Right renal pelvis (tissue), 4 donors: Measurements from ENCODE around the gene AMFR. TPM values are rescaled to one million over a fixed set of nuclear protein-coding genes. Genes with fewer than 3 reads are reported as not detected.
A peak's percentile ranks its signal among the peaks of the same experiment; 100 is the strongest.

Experiments
- DNase-seq, 4 donors: peaks; one replicate each; pipeline ENCODE4 v3.0.0-alpha.2; 2013; ENCODE audit warnings: low read depth in 4 of 4, low spot score in 3 of 4, missing footprints in 1 of 4
- polyA plus RNA-seq, 4 donors: library from polyadenylated mRNA; unstranded; fragments of 120-200 nt; gene quantifications; one replicate each; pipeline ENCODE4 v1.2.1, GENCODE V29; 2013; ENCODE audit not compliant: insufficient read length in 4 of 4

Gene AMFR
- polyA plus RNA-seq, 4 donors, result 118 to 141 (median 128) TPM

GRCh38 chr16:56337131-56337857 is 88.1 kb downstream of the AMFR start:
- DNase-seq, result no peak

DNA sequence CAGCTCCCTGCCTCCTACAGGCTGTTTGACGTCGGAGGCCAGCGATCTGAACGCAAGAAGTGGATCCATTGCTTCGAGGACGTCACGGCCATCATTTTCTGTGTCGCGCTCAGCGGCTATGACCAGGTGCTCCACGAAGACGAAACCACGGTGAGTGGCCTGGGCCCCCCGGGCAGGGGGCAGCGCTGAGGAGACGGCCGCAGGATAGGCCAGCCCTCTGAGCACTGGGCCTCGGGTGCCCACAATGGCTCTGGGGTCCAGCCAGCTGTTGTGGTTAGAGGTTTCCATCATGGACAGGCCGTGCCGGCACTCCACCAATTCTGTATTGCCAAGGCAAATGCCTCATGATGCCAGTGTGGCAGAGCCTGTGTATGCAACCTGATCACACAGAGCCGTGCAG is 88.6 kb downstream of the AMFR start:
- DNase-seq, result no peak

DNA sequence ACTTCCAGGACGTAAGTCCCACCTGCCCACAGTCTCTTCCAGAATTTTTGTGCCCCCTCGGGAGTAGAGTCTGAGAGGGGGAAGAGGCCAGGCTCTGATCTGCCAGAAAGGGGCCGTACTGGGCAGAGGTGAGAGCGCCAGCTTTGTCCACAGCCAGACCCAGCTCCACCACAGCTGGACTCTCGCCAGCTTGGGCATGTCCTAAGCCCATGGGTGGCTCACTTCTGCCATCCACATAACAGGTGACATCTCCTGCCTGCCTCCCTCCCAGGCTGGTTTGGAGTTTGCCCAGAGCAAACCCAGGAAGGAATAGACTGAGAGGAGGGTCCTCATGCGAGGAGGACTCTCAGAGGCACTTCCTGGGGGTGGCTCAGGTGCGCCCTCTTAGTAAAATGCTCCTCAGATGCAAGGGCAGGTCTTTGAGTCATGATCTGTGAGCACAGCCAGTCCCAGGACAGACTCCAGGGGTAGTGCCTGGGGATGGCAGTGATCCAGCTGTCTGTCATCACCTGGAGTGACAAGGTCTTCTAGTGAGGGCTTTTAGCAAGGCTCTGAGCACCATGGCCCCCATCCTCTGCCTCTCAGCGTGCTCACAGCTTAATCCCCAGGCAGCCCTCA is 89.2 kb downstream of the AMFR start:
- DNase-seq, result no peak

DNA sequence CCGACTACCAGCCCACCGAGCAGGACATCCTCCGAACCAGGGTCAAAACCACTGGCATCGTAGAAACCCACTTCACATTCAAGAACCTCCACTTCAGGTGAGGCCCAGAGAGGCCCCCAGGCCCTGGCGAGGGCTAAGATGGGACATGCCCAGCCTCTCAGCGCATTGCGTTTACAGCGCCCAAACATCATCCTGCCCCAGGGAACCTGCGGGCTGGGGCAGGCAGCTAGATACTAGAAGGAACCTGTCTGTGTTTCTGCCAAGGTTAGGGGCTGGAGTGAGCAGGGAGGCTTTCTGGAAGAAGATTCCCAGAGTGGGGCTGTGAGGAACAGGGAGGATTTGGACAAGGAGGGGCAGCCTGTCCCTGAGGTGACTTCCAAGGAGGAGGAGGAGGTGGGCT is 90.6 kb downstream of the AMFR start:
- no peak for DNase-seq

DNA sequence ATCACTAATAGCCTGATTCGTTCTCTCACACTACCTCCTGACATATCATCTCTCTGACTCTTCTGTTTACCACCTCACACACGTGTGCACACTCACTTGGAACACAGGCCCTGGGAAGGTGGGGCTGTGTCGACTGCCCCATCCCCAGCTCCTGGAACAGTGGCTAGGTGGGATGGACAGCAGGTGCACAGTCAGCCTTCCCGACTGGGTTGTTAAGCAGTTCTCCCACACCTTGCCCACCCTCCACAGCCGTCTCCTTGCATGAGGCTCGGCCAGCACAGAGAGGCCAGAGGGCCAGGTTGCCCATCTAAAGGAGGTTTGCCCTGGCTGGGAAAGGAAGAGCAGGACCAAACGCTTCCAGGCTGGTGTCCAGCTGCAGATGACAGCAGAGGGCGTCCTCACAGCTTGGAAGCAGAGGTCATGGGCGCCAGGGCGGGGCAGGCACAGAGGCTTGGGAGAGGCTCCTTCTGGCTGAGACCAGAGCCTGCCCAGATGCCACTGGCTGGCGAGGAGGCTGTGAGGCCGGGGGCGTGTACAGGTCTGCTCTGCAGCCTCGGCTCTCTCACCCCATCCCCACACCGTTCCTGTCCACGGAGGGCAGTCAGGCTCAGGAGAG is 92.8 kb downstream of the AMFR start:
- peak in 1 of 4 donors; percentile 25 for DNase-seq

DNA sequence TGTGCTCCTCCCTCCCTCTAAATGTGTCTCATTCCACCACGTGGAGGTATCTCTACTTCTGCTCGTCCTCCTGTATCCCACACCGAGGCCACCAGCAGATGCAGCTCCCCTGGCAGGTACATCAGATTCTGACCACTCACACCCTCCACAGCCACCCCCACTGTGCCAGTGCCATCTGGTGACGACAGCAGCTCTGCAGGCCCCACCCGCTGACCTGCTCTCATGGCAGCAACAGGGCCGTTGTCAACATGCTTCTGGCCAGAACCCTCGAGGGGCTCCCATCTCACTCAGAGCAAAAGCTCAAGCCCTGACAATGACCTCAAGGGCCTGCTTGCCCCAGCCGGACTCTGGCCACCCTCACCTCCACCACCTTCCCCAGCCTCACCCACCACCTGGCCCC is 93.4 kb downstream of the AMFR start:
- no peak for DNase-seq

DNA sequence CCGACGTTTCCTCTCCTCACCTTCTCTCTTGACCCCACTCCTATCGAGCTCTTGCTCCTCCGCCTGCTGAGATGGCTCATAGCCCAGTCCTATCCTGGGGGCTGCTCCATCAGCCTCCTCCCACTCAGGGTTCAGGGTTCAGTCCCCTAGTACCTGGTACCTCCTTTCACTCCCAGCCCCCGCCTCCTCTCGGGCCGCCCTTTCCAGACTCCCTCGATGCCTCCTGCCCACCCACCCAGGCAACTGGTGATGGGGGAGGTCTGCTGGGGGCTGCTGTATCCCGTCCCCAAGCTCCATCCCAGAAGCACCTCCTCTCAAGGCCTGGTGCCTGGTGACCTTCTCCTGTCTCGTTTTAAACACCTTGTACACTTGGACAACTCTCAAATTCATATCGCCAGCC is 93.9 kb downstream of the AMFR start:
- DNase-seq, result no peak

GRCh38 chr16:56330476-56330875 is 94.9 kb downstream of the AMFR start:
- no peak for DNase-seq

- DNase-seq, result no peak
Observed at GRCh38 chr16:56329887-56330286, 95.5 kb downstream of the AMFR start.

- DNase-seq, result no peak
Observed at GRCh38 chr16:56328276-56329022, 96.9 kb downstream of the AMFR start.

- no peak for DNase-seq
Observed at GRCh38 chr16:56327929-56328258, 97.5 kb downstream of the AMFR start.

GRCh38 chr16:56327071-56327928 is 98.0 kb downstream of the AMFR start:
- DNase-seq, result no peak

GRCh38 chr16:56325956-56326355 is 99.4 kb downstream of the AMFR start:
- no peak for DNase-seq

GRCh38 chr16:56324406-56324805 is 100.9 kb downstream of the AMFR start:
- DNase-seq, result no peak

DNA sequence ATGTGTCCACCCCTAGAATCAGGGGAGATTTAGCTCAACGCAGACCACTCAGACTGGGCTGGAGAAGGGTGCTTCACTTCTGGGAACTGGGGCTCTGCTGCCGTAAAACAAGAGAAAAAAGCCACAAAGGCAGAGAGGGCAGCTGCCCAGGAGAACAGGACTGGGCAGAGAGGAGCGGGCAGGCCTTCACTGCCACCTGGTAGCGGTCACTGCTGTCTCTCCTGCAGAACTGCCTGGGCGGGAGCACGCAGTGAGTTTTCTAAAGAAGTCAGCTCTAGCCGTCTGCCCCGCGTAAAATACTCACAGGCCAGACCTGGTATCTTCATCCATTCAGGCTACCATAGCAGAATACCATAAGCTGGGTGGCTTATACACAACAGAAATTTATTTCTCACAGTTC is 103.8 kb downstream of the AMFR start:
- DNase-seq, result no peak

- DNase-seq, result no peak
Observed at GRCh38 chr16:56320811-56321558, 104.4 kb downstream of the AMFR start.

DNA sequence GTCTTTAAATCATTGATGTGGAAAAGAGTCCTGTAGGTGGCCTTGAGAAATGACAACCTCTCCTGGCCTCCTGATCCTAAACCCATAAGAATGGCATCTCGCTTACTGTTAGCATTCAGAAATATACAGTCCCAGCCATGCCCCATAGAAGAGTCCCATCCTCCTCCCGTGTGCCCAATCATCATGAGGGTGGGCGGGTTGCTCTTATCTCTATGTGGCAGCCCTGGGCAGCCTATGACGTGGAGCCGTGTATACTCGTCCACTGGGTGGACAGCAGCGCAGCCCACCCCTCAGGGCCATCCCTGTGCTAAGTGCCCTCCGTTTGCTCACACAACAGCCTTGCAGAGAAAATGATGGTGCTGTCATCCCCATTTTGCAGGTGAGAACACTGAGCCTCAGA is 105.3 kb downstream of the AMFR start:
- no peak for DNase-seq

DNA sequence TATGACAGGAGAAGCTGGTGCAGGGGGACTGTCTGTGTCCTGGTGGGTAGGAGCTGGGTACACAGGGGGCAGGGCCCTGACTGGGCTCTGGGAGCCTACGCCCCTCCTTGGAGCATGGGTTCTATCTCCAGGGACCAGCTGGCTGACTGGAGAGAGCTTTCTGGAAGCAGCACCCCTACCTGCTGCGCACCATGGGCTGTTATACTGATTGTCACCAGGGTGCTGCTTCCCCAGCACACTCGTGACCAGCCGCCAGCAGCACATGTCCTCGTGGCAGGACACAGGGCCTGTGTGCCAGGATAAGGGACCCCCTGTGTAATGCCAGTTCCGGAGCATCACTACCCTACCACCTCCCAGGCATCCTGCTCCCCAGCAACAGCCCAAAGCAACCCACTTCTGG is 106.0 kb downstream of the AMFR start:
- no peak for DNase-seq

DNA sequence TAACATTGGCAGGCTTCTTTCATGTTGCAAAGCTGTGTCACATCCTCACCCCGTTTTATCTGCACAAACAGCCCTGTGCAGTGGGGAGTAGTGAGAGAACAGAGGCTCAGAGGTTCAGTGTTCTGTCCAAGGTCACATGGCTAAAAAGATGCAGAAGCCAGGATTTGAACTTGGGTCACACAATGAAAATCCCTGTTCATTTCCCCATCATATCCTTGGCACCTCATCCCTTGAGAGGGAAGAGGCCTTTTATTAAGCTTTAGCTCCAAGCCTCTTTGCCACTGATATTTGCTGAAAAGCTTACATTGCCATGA is 106.6 kb downstream of the AMFR start:
- DNase-seq, result no peak
